GM12864 (cell line): Measurements from ENCODE around the gene JSRP1.

ENCODE experiments used
- DNase-seq: peaks from one replicate; pipeline ENCODE4 v3.0.0-alpha.2; 2011; ENCODE audit warnings: low read depth
- H3K4me3 ChIP-seq: 2 replicates; pipeline ENCODE4 v1.5.1; 2011; ENCODE audit warnings: mild to moderate bottlenecking, low read depth, low read length, control low read depth
- TF ChIP-seq, protein P1 (sequence below): IDR thresholded peaks from 2 replicates; pipeline ENCODE4 v1.5.1; 2011; ENCODE audit warnings: low read depth, mild to moderate bottlenecking, moderate library complexity, low read length, control low read depth, inconsistent platforms; ENCODE audit errors: missing control alignments

The JSRP1 gene

DNA sequence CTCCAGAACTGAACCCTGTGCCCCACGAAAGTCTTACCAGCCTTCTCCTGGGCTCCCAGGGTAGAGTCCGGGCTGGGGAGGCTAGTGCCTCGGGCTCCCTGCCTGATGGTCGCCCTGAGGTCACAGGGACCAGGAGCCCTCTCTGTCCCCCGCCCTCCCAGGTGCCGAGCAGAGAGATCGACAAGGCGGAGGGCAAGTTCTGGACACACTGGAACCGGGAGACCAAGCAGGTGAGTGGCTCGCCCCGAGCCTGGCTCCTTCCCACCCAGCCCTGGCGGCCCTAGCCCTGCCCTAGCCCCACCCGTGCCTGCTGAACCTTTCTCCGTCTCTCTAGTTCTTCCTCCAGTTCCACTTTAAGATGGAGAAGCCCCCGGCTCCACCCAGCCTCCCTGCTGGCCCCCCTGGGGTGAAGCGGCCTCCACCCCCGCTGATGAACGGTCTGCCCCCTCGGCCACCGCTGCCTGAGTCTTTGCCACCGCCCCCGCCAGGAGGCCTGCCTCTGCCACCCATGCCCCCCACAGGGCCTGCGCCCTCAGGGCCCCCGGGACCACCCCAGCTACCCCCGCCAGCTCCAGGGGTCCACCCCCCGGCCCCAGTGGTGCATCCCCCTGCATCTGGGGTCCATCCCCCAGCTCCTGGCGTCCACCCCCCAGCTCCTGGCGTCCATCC lies 8.7 kb downstream of the JSRP1 start:
- no peak overlapping the region for H3K4me3 ChIP-seq
- no peak for DNase-seq
- TF ChIP-seq, protein P1, sequence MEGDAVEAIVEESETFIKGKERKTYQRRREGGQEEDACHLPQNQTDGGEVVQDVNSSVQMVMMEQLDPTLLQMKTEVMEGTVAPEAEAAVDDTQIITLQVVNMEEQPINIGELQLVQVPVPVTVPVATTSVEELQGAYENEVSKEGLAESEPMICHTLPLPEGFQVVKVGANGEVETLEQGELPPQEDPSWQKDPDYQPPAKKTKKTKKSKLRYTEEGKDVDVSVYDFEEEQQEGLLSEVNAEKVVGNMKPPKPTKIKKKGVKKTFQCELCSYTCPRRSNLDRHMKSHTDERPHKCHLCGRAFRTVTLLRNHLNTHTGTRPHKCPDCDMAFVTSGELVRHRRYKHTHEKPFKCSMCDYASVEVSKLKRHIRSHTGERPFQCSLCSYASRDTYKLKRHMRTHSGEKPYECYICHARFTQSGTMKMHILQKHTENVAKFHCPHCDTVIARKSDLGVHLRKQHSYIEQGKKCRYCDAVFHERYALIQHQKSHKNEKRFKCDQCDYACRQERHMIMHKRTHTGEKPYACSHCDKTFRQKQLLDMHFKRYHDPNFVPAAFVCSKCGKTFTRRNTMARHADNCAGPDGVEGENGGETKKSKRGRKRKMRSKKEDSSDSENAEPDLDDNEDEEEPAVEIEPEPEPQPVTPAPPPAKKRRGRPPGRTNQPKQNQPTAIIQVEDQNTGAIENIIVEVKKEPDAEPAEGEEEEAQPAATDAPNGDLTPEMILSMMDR = no peak

DNA sequence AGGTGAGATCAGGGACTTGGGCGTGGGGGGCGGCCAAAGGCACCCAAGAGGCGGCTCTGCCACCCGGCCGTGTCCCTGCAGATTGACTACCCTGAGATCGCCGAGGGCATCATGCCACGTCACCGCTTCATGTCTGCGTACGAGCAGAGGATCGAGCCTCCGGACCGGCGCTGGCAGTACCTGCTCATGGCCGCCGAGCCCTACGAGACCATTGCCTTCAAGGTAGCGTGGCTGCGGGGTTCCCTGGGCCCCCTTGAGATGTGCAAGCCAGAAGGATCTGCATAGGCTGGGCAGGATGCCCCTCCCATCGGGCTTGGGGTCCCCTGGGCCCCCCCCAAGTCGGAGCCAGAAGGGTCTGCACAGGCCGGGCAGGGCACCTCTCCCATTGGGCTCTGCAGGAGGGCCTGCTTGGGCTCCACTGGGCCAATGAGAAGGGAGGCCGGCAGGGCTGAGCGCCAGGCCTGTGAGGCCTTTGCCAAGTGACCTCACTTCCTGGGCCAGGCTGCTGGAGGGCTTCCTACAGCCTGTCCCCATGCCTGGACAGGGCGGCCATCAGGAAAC lies 9.3 kb downstream of the JSRP1 start:
- TF ChIP-seq, protein P1 = no peak
- H3K4me3 ChIP-seq = no peak overlapping the region
- no peak for DNase-seq

DNA sequence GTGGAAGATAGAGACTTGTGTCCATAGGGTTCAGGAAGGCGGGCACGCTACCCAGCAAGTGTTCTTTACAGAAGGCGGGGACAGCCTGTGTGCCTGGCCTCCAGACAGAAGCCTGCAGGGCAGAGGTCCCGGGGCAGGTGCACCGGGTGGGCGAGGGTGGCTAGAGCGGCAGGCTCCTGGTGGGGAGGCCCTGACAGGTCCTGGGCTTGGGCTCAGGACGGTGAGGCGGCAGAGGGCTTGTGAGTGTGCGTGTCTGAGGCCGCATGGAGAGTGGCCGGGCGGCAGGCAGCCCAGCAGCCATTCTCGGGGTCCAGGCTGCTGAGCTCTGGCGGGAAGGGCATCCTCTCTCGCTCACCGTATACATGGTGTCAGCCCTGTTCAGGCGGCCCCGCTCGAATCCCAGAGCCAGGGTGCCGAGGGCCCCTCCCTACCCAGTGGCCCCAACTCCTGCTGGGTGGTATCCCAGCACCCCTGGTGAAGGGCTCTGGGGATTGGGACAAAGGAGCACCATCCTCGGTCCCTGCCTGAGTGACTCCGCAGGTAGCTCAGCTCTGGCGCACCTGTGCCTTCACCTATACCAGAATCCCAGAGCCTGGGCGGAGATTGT lies 10.1 kb downstream of the JSRP1 start:
- no peak overlapping the region for H3K4me3 ChIP-seq
- no peak for DNase-seq
- TF ChIP-seq, protein P1 = no peak

DNA sequence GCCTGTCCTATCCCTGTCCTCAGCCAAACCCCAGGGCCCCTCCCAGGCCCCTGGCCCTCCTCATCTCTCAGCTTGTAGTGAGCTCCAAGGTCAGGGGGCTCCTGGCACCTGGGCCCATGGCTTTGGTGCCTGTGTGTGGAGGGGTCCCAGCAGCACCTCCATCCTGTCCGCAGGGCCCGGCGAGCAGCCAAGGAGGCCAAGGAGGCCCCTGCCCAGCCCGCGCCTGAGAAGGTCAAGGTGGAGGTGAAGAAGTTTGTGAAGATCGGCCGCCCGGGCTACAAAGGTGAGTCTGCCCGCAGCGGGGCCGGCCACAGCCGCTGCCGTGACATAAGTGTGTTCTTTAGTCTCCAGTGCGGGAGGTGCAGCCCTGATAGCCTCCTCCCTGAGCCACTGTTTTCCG lies 10.9 kb downstream of the JSRP1 start:
- DNase-seq = no peak
- H3K4me3 ChIP-seq = no peak overlapping the region
- TF ChIP-seq, protein P1 = no peak

DNA sequence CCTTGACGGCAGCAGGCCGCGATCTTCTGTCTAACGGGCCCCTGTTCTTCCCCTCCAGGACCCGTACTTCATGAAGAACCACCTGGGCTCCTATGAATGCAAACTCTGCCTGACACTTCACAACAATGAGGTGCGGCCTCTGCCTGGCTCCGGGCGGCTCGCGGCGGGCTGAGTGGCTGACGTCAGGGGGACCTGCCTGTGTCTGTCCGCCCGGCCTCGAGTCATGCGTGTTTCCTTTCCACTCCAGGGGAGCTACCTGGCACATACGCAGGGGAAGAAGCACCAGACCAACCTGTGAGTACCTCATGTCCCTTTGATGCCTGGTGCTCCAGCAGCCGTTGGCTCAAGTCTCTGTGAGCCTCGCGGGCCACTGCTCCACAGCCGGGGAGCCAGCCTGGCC lies 11.7 kb downstream of the JSRP1 start:
- DNase-seq = no peak
- H3K4me3 ChIP-seq = no peak overlapping the region
- TF ChIP-seq, protein P1 = no peak

DNA sequence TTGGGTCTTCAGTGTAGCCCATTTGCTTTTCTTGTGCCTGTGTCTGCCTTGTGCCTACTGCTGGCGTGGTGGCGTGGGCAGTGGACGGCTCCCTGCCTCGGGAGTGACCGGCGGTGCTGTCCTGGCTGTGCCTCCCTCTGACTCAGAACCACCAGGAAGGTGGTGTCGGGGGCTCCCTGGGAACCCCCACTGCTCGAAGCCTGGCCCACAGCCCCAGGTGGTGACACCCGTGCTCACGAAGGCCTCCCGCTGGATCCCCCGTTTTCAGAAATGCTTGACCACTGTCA lies 12.1 kb downstream of the JSRP1 start:
- H3K4me3 ChIP-seq = no peak overlapping the region
- TF ChIP-seq, protein P1 = no peak

More for the DNA sequence above, 12.1 kb downstream of the JSRP1 start:
- no peak for DNase-seq
